GM18505 (cell line): ENCODE data around the gene WFIKKN1.
A peak's percentile ranks its signal among the peaks of the same experiment; 100 is the strongest.

Experiments
- ATAC-seq: cut with Tn5 transposase; IDR thresholded peaks from one replicate; pipeline ENCODE4 v1.9.1; 2021; ENCODE audit not compliant: unreplicated experiment
- POLR2A ChIP-seq: IDR thresholded peaks from 4 replicates; pipeline ENCODE4 v1.6.1; 2011; ENCODE audit warnings: borderline replicate concordance; ENCODE audit not compliant: insufficient read depth, insufficient read length; ENCODE audit errors: extremely low read depth

WFIKKN1 gene

GRCh38 chr16:630815-631405, at the start of gene WFIKKN1:
TSS of gene WFIKKN1 (plus strand) at chr16:630985. CDS start at chr16:631254, 269 bp downstream.
- no peak for ATAC-seq
- TF ChIP-seq POLR2A: no peak

GRCh38 chr16:582218-582613, 48.6 kb upstream of the WFIKKN1 start:
- no peak for ATAC-seq
- no peak for TF ChIP-seq POLR2A

GRCh38 chr16:582614-583331, 48.0 kb upstream of the WFIKKN1 start:
- ATAC-seq: no peak
- TF ChIP-seq POLR2A: no peak

GRCh38 chr16:583470-583814, 47.3 kb upstream of the WFIKKN1 start:
- no peak for ATAC-seq
- no peak for TF ChIP-seq POLR2A

- no peak for TF ChIP-seq POLR2A
- no peak for ATAC-seq
Measured at GRCh38 chr16:583815-584591, 46.8 kb upstream of the WFIKKN1 start.

- no peak for ATAC-seq
- no peak for TF ChIP-seq POLR2A
Measured at GRCh38 chr16:585351-585750, 45.4 kb upstream of the WFIKKN1 start.

- no peak for TF ChIP-seq POLR2A
- no peak for ATAC-seq
Measured at GRCh38 chr16:586047-586644, 44.6 kb upstream of the WFIKKN1 start.

- no peak for TF ChIP-seq POLR2A
- no peak for ATAC-seq
Measured at GRCh38 chr16:586645-587590, 43.9 kb upstream of the WFIKKN1 start.

GRCh38 chr16:588639-588888, 42.2 kb upstream of the WFIKKN1 start:
- no peak for TF ChIP-seq POLR2A
- peak; percentile 1 for ATAC-seq

- peak; percentile 68 for ATAC-seq
- peak; percentile 83 for TF ChIP-seq POLR2A
Measured at GRCh38 chr16:588889-589657, 41.7 kb upstream of the WFIKKN1 start.

GRCh38 chr16:589658-590187, 41.1 kb upstream of the WFIKKN1 start, which contains the start of gene RAB40C:
TSS of gene RAB40C (plus strand) at chr16:590066. CDS start at chr16:590292, 226 bp downstream.
- peak; percentile 71 for ATAC-seq

More at GRCh38 chr16:589658-590187, 41.1 kb upstream of the WFIKKN1 start, which contains the start of gene RAB40C:
- TF ChIP-seq POLR2A: no peak
